ENCODE data around the gene MARK4.
"Not testable (repeated sequence)": the region's sequence is repeated elsewhere in the genome, so short reads cannot be mapped to it uniquely, and the experiment has no call there.

The MARK4 gene

GRCh38 chr19:45304141-45304926 is 53.3 kb downstream of the MARK4 start:
- DNase-seq: no peak

- DNase-seq: no peak
These were observed 53.9 kb downstream of the MARK4 start for GRCh38 chr19:45305007-45305406.

DNA sequence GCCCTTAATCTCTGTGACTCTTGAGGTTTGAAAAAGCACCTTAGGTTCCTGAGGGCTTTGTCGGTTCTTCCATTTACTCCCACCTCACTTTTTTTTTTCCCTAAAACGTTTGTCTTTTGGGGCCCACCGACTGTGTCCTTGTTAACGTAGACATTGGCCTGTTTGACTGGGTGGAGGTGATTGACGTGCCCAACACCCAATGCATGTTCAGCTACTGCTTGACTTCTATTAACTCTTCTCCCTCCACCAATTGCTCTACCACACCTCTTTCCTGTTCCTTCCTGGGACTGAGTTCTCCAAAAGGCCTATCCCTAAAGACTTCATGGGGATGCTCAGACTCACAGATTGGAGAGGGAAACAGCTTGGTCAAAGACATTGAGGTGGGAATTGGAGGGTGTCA is 54.4 kb downstream of the MARK4 start:
- DNase-seq: no peak

DNA sequence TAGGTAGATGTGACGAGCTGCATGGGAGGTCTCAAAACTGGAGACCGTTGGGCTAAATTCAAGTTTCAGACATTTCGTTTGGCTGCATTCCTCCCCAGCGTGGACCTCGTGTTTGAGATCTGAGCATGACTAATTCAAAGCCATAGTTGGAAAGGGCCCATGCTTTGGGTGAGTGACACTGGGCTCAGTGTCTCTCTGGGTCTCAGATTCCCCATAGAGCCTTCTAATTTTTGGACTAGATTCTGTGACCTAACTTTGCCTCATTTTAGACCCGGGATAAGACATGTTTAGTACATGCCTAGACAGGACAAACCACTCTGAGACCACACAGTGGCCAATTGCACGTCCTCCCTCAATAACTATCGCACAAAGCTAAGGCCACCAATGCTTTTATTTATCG is 55.0 kb downstream of the MARK4 start:
- no peak for DNase-seq

DNA sequence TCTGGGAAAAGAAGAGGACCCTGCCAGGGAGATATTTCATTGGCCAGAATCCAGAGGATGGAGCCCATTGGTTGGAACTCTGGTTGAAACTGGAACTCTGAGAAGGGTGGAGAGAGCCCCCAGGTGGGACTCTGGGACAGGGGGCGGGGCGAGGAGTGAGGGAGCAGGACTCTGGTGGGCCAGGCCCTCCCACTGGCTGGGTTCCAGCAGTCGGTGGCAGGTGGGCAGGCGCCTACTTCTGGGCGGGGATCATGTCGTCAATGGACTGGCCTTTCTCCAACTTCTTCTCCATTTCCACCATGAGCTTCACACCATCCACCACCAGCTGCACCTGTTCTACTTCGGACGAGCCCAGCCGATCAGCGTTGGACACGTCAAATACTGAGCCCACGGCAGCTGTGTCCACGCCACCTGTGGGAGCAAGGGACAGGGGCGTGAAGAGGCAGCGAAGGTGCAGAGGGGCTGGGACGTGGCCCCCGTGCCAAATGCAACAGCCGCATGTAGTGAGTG is 55.5 kb downstream of the MARK4 start:
- DNase-seq: no peak

GRCh38 chr19:45307361-45307760 is 56.3 kb downstream of the MARK4 start:
- no peak for DNase-seq

GRCh38 chr19:45309322-45309721 is 58.3 kb downstream of the MARK4 start:
- not testable (repeated sequence) for DNase-seq

- no peak for DNase-seq
These were observed 60.5 kb downstream of the MARK4 start for GRCh38 chr19:45311621-45312020.

GRCh38 chr19:45312285-45312684 is 61.2 kb downstream of the MARK4 start:
- not testable (repeated sequence) for DNase-seq

DNA sequence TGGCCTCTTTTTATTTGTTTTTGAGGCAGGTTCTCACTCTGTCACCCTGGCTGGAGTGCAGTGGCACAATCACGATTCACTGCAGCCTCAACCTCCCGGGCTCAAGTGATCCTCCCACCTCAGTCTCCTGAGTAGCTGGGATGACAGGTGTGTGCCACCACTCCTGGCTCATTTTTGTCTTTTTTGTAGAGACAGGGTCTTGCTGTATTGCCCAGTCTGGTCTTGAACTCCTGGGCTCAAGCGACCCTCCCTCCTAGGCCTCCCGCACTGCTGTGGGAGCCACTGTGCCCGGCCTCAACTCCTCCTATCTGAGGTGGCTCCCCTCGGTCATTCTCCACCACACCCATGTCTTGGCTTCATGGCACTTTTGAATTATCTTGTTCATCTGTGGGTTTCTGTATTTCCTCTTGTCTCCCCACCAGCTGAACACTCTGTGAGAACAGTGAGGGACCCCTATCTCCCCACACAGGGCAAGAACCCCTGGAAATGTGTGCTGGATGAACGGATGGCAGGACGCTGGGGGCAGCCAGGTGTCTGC is 63.7 kb downstream of the MARK4 start:
- DNase-seq: no peak

GRCh38 chr19:45315304-45315703 is 64.2 kb downstream of the MARK4 start:
- DNase-seq: no peak

GRCh38 chr19:45320997-45321775 is 70.1 kb downstream of the MARK4 start:
- no peak for DNase-seq

DNA sequence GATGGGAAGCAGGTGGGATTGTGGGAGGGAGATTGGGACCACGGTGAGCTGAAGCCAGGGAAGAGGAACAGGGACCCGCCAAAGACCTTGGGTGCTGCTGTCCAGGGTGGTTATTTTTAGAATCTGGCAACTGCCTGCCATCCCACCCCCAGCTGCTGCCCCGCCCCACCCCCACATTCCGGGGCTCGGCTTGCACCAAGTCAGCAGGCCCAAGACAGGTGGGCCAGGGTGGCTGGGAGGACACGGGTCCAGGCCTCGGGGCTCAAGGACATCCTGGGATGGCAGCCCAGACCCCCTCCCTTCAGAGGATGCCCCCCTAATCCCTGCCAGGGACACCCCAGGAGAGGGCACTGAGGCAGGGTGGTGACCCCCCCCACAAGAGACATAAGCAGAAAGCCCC is 70.8 kb downstream of the MARK4 start:
- no peak for DNase-seq

DNA sequence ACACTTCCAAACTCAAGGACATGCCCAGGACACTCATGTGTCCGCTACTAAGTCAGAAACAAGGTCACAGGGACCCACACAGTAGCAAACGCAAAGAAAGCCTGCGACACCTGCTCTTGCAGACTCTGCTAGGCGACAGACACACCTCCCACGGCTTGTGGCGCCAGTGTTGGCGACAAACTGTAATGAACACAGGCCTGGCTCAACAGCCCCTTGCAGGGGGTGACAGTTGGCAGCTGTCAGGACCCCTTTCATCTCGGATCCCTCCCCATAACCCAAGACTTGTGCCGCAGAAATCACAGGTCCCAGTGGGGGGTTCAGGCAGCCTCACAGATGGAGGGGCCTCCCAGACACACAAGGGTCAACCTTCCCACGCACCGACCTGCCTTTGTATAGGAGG is 71.2 kb downstream of the MARK4 start:
- peak in 1 of 51 donors; percentile 32 for DNase-seq

GRCh38 chr19:45322744-45323281 is 71.7 kb downstream of the MARK4 start, which contains the start of gene CKM:
Gene CKM, minus strand, starts transcription at chr19:45322875. Its CDS starts 3,162 bp downstream, at chr19:45319713.
- DNase-seq: no peak

DNA sequence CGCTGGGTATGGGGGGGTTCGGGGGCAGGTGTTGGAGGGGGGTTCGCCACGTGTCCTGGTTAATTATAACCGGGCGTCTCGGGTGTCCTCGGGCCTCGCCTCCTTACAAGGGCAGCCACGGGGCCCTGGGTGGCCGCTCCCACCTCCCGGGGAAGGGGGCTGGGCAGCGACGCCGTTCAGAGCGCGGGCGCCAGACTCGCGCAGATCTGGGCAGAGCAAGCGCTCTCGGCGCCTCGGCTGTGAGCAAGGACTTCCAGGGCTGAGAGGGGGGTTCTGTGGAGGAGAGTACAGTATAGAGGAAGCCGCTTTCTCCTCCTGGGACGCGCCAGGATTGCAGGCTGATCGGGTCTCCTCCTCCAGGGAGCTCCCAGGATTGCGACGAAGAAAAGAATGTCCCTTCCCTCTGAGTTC is 72.6 kb downstream of the MARK4 start:
- peak in 5 of 51 donors; percentile 4 to 15 (median 9) for DNase-seq

GRCh38 chr19:45324349-45324907 is 73.4 kb downstream of the MARK4 start:
- DNase-seq: no peak

DNA sequence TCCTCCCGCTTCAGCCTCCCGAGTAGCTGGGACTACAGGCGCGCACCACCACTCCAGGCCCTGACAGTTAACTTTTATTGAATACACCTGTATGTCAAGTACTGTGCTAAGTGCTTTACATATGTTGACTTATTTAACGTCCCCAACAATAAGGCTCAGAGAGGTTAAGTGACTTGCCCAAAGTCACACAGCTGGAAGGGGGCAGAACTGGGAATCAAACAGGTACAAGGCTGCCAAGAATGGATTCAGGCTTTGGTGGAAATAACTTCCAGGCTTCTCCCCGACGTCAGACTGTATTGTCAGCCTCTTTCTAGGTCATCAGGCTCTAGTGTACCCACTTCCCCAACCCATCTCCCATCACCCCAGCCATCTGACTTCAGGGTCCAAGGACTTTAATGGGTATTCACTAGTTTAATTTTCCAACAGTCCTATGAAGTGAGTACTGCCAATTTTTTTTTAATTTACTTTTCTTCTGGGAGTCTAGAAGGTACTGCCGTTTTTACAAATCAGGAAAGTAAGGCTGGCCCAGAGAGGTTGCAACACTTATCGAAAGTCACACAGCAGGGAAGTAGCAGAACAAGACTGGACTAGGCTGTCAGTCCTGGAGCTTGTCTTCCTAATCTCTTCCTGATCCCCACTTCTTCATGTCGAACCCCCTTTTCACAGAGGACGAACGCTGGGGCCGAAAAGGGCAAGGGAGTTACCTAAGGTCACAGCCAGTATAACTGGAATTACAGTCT is 76.5 kb downstream of the MARK4 start:
- no peak for DNase-seq

- DNase-seq: no peak
These were observed 80.3 kb downstream of the MARK4 start for GRCh38 chr19:45331411-45331810.

GRCh38 chr19:45333609-45334303 is 82.7 kb downstream of the MARK4 start:
- DNase-seq: no peak

Measured in hypothalamus (tissue), 51 donors.